Measurements from ENCODE around the gene MAGI2. TPM values are rescaled to one million over a fixed set of nuclear protein-coding genes. Genes with fewer than 3 reads are reported as not detected.

The MAGI2 gene
- total and polyA plus RNA-seq, 2 experiments from 2014 or later: 10.4 to 26.4 TPM

- no peak for TF ChIP-seq CTCF (conservative IDR thresholded peaks at IDR 0.05; ENCODE audit: low read depth in 2 of 2)
- TF ChIP-seq EZH2phosphoT487 (IDR thresholded peaks at IDR 0.05; ENCODE audit: unreplicated experiment): no peak
- TF ChIP-seq NANOG (IDR thresholded peaks at IDR 0.05; ENCODE audit: borderline replicate concordance): no peak
- TF ChIP-seq REST (IDR thresholded peaks at IDR 0.05; ENCODE audit: unreplicated experiment): no peak
Observed at GRCh38 chr7:78169992-78170391, 1283.5 kb downstream of the MAGI2 start (continued).

GRCh38 chr7:78168865-78169264 lies 1284.6 kb downstream of the MAGI2 start:
- H3K4me3 Mint-ChIP-seq: no peak overlapping the region
- no peak overlapping the region for H3K4me3 ChIP-seq
- H3K4me1 ChIP-seq (ENCODE audit: insufficient read depth): peaks cover 43% of the 10 kb centered on the region
- H3K79me2 ChIP-seq (replicated peaks; ENCODE audit: insufficient read depth): no peaks in the 10 kb centered on the region
- H3K9me2 ChIP-seq (ENCODE audit: insufficient read depth): no peaks in the 10 kb centered on the region
- DNase-seq (ENCODE audit: low spot score) (no peak), ATAC-seq (no peak)
- peaks cover 40% of the 10 kb centered on the region for H3K4me1 Mint-ChIP-seq
- no peaks in the 10 kb centered on the region for H3K27me3 ChIP-seq (ENCODE audit: insufficient read depth)
- no peaks in the 10 kb centered on the region for H3F3A ChIP-seq (replicated peaks; ENCODE audit: low read depth)
- no peaks in the 10 kb centered on the region; the same call in 2 of the 3 replicates for H3K36me3 Mint-ChIP-seq (ENCODE audit: low read depth)
- H3K36me3 ChIP-seq (ENCODE audit: insufficient read depth): no peaks in the 10 kb centered on the region
- H3K27me3 Mint-ChIP-seq (ENCODE audit: insufficient read depth, low read depth, poor library complexity): peaks cover 10% of the 10 kb centered on the region
- no peak overlapping the region for H3K27ac ChIP-seq (ENCODE audit: low read depth)
- no peaks in the 10 kb centered on the region for H4K20me1 ChIP-seq (replicated peaks; ENCODE audit: insufficient read depth)
- no peak overlapping the region for H2AFZ ChIP-seq
- H3K27ac Mint-ChIP-seq: no peak overlapping the region
- no peak overlapping the region for H3K4me2 ChIP-seq
- H3K9me3 Mint-ChIP-seq: no peaks in the 10 kb centered on the region; the same call in 2 of the 3 replicates
- TF ChIP-seq EZH2phosphoT487 (IDR thresholded peaks at IDR 0.05; ENCODE audit: unreplicated experiment): no peak
- no peak for TF ChIP-seq ZNF114 (CRISPR knock-in tag; IDR thresholded peaks at IDR 0.05)
- TF ChIP-seq JUNB (IDR thresholded peaks at IDR 0.05; ENCODE audit: unreplicated experiment): no peak
- no peak for TF ChIP-seq CTCF (conservative IDR thresholded peaks at IDR 0.05; ENCODE audit: low read depth in 2 of 2)
- no peak for TF ChIP-seq ZNF462 (CRISPR knock-in tag; IDR thresholded peaks at IDR 0.05)
- TF ChIP-seq STAT1 (IDR thresholded peaks at IDR 0.05; ENCODE audit: unreplicated experiment): no peak
- TF ChIP-seq ETS1 (IDR thresholded peaks at IDR 0.05): no peak
- TF ChIP-seq CREB1 (CRISPR knock-in tag; IDR thresholded peaks at IDR 0.05; ENCODE audit: low read depth): no peak
